Liver (tissue), 3 donors: ENCODE results near the gene AIPL1.

Experiments
- CTCF ChIP-seq: fragments of 150-350 bp; IDR thresholded peaks from 2 replicates; pipeline ENCODE4 v1.5.1; 2017; ENCODE audit warnings: improper control_type of control experiment, low read depth, low read length; ENCODE audit not compliant: missing input control
- EGR1 ChIP-seq, 2 donors: IDR thresholded peaks; 2 replicates each; pipeline ENCODE4 v1.6.1; 2016 to 2018; ENCODE audit warnings: antibody characterized with exemption in 2 of 2, low read depth in 2 of 2
- RXRA ChIP-seq, 2 donors: IDR thresholded peaks; 2 replicates each; pipeline ENCODE4 v1.6.1; 2017 to 2018; ENCODE audit warnings: antibody characterized with exemption in 2 of 2, mild to moderate bottlenecking in 1 of 2
- SP1 ChIP-seq: IDR thresholded peaks from 2 replicates; pipeline ENCODE4 v1.6.1; 2018; ENCODE audit warnings: antibody characterized with exemption, mild to moderate bottlenecking
- TAF1 ChIP-seq: conservative IDR thresholded peaks from 2 replicates; pipeline ENCODE4 v1.6.1; 2016; ENCODE audit warnings: antibody characterized with exemption, mild to moderate bottlenecking
- YY1 ChIP-seq: IDR thresholded peaks from 2 replicates; pipeline ENCODE4 v1.6.1; 2016; ENCODE audit warnings: antibody characterized with exemption, mild to moderate bottlenecking
- TF ChIP-seq, protein P1 (sequence below): IDR thresholded peaks from 2 replicates; pipeline ENCODE4 v1.6.1; 2016; ENCODE audit warnings: antibody characterized with exemption
- TF ChIP-seq, protein P2 (sequence below): IDR thresholded peaks from 2 replicates; pipeline ENCODE4 v1.6.1; 2016; ENCODE audit warnings: antibody characterized with exemption, mild to moderate bottlenecking
- donor health status: healthy.
- donor health status: healthy.

DNA sequence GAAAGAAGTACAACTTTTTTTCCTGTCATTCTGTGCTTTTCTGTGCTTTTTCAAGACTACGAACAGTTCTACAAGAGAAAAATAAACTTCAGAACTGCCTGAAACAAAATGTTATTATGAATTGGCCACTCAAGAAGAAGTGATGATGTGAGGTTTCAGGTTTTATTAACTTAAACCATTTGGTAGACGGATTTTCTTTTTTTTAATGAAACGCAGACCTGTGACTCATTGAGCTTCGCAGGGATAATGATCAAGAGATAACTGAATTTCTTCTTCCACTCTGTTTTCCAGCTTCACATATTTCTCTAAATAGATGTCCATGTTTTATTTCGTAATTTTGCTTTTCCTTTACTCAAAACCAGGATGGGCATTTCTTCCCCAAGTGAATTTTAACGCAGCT, 32.7 kb downstream of the AIPL1 start:
- no peak for TF ChIP-seq CTCF
- TF ChIP-seq, protein P1, sequence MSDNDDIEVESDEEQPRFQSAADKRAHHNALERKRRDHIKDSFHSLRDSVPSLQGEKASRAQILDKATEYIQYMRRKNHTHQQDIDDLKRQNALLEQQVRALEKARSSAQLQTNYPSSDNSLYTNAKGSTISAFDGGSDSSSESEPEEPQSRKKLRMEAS = no peak
- TF ChIP-seq YY1 = no peak
- no peak for TF ChIP-seq EGR1 (IDR thresholded peaks at IDR 0.05; ENCODE audit: low read depth in 2 of 2)
- no peak for TF ChIP-seq SP1
- TF ChIP-seq, protein P2, sequence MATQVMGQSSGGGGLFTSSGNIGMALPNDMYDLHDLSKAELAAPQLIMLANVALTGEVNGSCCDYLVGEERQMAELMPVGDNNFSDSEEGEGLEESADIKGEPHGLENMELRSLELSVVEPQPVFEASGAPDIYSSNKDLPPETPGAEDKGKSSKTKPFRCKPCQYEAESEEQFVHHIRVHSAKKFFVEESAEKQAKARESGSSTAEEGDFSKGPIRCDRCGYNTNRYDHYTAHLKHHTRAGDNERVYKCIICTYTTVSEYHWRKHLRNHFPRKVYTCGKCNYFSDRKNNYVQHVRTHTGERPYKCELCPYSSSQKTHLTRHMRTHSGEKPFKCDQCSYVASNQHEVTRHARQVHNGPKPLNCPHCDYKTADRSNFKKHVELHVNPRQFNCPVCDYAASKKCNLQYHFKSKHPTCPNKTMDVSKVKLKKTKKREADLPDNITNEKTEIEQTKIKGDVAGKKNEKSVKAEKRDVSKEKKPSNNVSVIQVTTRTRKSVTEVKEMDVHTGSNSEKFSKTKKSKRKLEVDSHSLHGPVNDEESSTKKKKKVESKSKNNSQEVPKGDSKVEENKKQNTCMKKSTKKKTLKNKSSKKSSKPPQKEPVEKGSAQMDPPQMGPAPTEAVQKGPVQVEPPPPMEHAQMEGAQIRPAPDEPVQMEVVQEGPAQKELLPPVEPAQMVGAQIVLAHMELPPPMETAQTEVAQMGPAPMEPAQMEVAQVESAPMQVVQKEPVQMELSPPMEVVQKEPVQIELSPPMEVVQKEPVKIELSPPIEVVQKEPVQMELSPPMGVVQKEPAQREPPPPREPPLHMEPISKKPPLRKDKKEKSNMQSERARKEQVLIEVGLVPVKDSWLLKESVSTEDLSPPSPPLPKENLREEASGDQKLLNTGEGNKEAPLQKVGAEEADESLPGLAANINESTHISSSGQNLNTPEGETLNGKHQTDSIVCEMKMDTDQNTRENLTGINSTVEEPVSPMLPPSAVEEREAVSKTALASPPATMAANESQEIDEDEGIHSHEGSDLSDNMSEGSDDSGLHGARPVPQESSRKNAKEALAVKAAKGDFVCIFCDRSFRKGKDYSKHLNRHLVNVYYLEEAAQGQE = no peak
- no peak for TF ChIP-seq RXRA (IDR thresholded peaks at IDR 0.05)
- no peak for TF ChIP-seq TAF1
